Natural killer cell treated with Interleukin-12 subunit alpha and Interleukin-12 subunit beta and Interleukin-15 and Interleukin-18, amount 100 ng/mL, for 72 hours (primary cell): ENCODE measurements around the gene DCBLD1. TPM values are rescaled to one million over a fixed set of nuclear protein-coding genes. Genes with fewer than 3 reads are reported as not detected.

Experiments
- ATAC-seq, 2 donors: fragments of 150-1000 bp; cut with Tn5 transposase in 1 of 2; sonication (Bioruptor Pico), chemical (Tn5 transposase) in 1 of 2; 2 replicates each; pipeline ENCODE4 v1.10.0; 2021
- DNase-seq: peaks from one replicate; pipeline ENCODE4 v3.0.0; 2022; ENCODE audit warnings: low spot score
- H3K27ac Mint-ChIP-seq, 2 donors: 1 replicate in 1 of 2; 2 replicates in 1 of 2; pipeline ENCODE4 v1.8.0; 2022; ENCODE audit warnings: mixed read lengths in 2 of 2, mild to moderate bottlenecking in 1 of 2, moderate library complexity in 1 of 2
- H3K27me3 Mint-ChIP-seq, 2 donors: 1 replicate in 1 of 2; 2 replicates in 1 of 2; pipeline ENCODE4 v1.8.0; 2022; ENCODE audit warnings: mixed read lengths in 2 of 2
- H3K36me3 Mint-ChIP-seq: one replicate; pipeline ENCODE4 v1.8.0; 2022; ENCODE audit warnings: mixed read lengths
- H3K4me1 Mint-ChIP-seq, 2 donors: 1 replicate in 1 of 2; 2 replicates in 1 of 2; pipeline ENCODE4 v1.8.0; 2022; ENCODE audit warnings: low read depth in 2 of 2, mixed read lengths in 2 of 2, mild to moderate bottlenecking in 1 of 2
- H3K4me3 Mint-ChIP-seq: one replicate; pipeline ENCODE4 v1.8.0; 2022; ENCODE audit warnings: mixed read lengths
- H3K9me3 Mint-ChIP-seq: 2 replicates; pipeline ENCODE4 v1.8.0; 2022; ENCODE audit warnings: mixed read lengths
- total RNA-seq, 2 donors: library from RNA; stranded (reverse); gene quantifications; one replicate each; pipeline ENCODE4 v1.2.3, GENCODE V29; 2022

DCBLD1 gene
- total RNA-seq, 2 donors from 2014 or later, result 11.5 to 14.9 TPM

DNA sequence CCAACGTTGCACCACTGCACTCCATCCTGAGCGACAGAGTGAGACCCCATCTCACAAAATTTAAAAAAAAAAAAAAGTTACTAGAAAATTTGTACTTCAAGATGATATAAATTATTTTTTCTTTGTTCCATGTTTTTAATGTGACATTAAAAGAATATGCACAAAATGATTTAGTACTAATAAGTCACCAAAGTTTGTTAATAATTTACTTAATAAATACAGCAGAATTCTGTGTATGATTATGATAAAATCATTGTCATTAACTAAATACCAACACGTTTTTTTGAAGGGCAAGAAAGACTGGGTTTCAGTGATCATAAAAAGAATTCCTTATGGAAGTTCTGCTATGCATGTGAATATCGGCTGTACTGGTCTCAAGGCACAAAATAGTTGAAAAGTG, 91.7 kb downstream of the DCBLD1 start:
- H3K36me3 Mint-ChIP-seq, result peaks cover 20% of the 10 kb centered on the region
- ATAC-seq, result no peak
- DNase-seq, result no peak

DNA sequence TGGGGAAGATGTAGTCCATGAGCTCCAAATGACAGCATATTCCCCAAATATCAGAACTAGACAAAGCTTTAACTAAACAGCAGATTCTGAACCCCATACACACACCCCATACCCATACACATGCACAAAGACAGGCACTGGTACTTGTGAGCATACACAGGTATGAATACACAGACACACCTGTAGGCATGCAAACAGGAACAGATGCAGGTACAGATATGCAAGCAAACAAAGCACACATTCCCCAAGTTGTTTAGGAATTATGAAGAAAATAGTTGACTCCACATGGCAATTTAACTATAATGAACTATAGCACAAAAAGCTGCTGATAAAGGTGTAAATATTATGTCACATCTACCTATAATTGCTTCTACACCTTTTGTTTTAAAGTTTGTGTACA, 103.2 kb downstream of the DCBLD1 start:
- no peak overlapping the region for H3K4me3 Mint-ChIP-seq
- peaks cover 15% of the 10 kb centered on the region for H3K36me3 Mint-ChIP-seq
- H3K9me3 Mint-ChIP-seq, result no peaks in the 10 kb centered on the region
- no peak for DNase-seq
- H3K27ac Mint-ChIP-seq, result no peak overlapping the region
- peaks cover 27 to 33% of the 10 kb centered on the region in 2 donors for H3K4me1 Mint-ChIP-seq
- H3K27me3 Mint-ChIP-seq, result no peaks in the 10 kb centered on the region
- ATAC-seq, result no peak

More for the DNA sequence above, 91.7 kb downstream of the DCBLD1 start:
- Mint-ChIP-seq H3K9me3 (no peaks in the 10 kb centered on the region), H3K27me3 (no peaks in the 10 kb centered on the region), H3K4me1 (peaks cover 10 to 11% of the 10 kb centered on the region in 2 donors), H3K27ac (no peak overlapping the region), H3K4me3 (no peak overlapping the region)

DNA sequence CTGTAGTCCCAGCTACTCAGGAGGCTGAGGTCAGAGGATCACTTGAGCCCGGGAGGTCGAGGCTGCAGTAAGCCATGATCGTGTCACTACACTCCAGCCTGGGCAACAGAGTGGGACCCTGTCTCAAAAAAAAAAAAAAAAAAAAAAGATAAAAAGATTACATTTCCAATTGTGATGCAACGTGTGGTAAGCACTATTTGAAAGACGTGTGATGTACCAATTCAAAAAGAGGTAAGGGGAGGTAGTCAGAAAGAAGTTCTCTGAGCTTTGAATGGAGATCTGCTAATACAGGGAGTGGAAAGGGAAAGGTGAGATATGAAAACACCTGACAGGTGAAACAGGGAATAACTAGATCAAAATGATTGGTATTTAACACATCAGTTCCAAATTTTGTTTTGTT, 108.0 kb downstream of the DCBLD1 start:
- H3K36me3 Mint-ChIP-seq, result peaks cover 8% of the 10 kb centered on the region
- H3K4me1 Mint-ChIP-seq, result peaks cover 14 to 18% of the 10 kb centered on the region in 2 donors
- no peak for DNase-seq
- no peak overlapping the region for H3K27ac Mint-ChIP-seq
- no peak for ATAC-seq
- H3K4me3 Mint-ChIP-seq, result no peak overlapping the region
- H3K27me3 Mint-ChIP-seq, result no peaks in the 10 kb centered on the region
- no peaks in the 10 kb centered on the region for H3K9me3 Mint-ChIP-seq

DNA sequence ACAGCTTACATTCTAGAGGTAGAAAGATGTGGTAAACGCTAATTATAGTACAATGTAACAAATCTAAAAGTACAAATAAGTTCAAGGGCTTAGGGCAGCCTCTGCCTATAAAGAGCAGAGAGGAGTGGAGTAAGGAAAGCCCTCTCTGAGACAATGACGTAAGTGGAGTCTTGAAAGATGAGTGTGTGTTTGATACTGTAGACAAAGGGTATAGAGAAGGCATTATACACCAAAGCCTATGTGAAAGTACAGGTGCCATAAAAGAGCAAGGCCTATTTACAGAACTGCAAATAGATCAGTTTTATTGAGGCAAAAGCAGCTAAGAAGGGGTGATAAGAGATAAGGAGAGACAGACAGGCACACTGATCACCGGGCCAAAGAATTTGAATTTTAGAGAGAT, 108.9 kb downstream of the DCBLD1 start:
- Mint-ChIP-seq H3K36me3 (peaks cover 15% of the 10 kb centered on the region), H3K9me3 (no peaks in the 10 kb centered on the region), H3K27ac (no peak overlapping the region), H3K4me3 (no peak overlapping the region), H3K27me3 (no peaks in the 10 kb centered on the region), H3K4me1 (peaks cover 17 to 24% of the 10 kb centered on the region in 2 donors)
- ATAC-seq (no peak), DNase-seq (no peak)

DNA sequence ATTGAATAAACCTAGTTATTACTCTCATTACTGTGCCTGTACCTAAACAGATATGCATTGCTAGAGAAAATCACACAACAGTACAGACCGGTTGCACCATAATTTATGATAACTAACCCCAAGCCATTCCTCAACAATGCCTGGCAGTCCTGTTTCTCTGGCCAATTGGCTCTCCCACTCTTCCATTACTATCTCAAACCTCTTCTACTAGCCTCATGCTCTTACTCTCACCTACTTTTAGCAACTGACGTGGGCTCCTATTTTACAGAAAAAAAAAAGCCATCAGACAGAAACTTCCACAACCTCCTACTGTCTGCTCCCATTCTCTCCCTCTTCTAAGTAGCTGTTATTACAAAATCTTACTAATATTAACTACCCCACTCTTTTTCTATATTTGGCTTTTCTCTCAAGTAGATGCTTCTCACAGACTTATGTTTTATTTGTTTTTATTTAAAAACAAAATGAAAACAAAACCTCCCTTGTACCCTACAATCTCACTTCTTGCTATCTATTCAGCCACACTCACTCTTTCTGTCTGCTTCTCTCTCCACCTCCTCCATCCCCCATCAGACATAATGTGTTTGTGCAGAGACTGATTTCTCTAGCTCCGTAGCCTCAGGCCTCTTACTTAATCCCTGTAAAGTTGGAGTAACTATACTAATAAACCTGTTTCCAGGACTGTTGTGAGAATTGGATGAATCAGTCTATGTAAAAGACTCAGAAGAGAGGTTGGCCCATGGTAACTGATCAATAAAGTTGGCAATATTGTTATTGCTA, 110.7 kb downstream of the DCBLD1 start:
- Mint-ChIP-seq H3K27ac (no peak overlapping the region), H3K36me3 (peaks cover 22% of the 10 kb centered on the region), H3K9me3 (no peaks in the 10 kb centered on the region), H3K4me3 (no peak overlapping the region), H3K4me1 (peaks cover 14 to 23% of the 10 kb centered on the region in 2 donors), H3K27me3 (no peaks in the 10 kb centered on the region)
- DNase-seq, result no peak
- ATAC-seq, result no peak

DNA sequence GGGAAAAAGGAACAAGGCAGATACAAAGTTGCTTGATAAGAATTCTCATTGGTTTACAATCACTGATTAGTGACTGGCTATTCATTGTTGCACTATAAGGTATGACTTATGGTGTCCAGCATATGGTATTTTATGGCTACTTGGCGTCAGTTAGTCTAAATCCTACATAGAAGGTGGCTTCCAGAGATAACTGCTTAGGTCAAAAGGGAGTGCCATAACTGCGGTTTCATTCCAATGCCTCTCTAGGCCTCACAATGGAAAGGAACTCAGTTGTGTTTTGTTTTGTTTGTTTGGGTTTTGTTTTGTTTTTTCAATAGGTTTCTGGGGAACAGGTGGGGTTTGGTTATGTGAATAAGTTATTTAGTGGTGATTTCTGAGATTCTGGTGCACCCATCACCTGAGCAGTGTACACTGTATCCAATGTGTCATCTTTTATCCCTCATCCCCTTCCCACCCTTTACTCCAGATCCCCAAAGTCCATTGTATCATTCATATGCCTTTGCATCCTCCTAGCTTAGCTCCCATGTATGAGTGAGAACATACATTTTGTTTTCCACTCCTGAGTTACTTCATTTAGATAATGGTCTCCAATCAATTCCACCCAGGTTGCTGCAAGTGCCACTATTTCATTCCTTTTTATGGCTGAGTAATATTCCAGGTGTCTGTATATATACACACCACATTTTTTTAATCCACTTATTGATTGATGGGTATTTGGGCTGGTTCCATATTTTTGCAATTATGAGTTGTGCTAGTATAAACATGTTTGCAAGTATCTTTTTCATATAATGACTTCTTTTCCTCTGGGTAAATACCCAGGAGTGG, 112.8 kb downstream of the DCBLD1 start:
- no peaks in the 10 kb centered on the region for H3K27me3 Mint-ChIP-seq
- DNase-seq (no peak), ATAC-seq (no peak)
- H3K9me3 Mint-ChIP-seq, result no peaks in the 10 kb centered on the region
- H3K36me3 Mint-ChIP-seq, result peaks cover 19% of the 10 kb centered on the region
- no peak overlapping the region for H3K4me3 Mint-ChIP-seq
- H3K27ac Mint-ChIP-seq, result no peak overlapping the region
- peaks cover 27 to 40% of the 10 kb centered on the region in 2 donors for H3K4me1 Mint-ChIP-seq

DNA sequence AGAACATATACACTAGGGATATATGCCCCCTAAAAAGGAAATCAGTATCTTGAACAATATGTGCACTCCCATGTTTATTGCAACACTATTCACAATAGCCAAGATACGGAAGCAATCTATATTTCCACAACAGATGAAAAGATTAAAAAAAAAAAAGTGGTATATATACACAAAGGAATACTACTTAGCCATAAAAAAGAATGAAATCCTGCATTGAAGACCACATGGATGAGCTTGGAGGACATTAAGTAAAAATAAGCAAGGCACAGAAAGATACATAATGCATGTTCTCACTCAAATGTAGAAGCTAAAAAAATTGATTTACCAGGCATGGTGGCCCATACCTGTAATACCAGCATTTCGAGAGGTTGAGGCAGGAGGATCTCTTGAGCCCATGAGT, 115.3 kb downstream of the DCBLD1 start:
- DNase-seq, result no peak
- no peak for ATAC-seq
- peaks cover 40 to 53% of the 10 kb centered on the region in 2 donors for H3K4me1 Mint-ChIP-seq

More for the DNA sequence above, 115.3 kb downstream of the DCBLD1 start:
- H3K27me3 Mint-ChIP-seq, result no peaks in the 10 kb centered on the region
- H3K9me3 Mint-ChIP-seq, result no peaks in the 10 kb centered on the region
- peaks cover 19% of the 10 kb centered on the region for H3K36me3 Mint-ChIP-seq
- no peak overlapping the region for H3K4me3 Mint-ChIP-seq
- peak overlapping the region in 1 of 2 donors; percentile 20 for H3K27ac Mint-ChIP-seq

Other genes starting within 250 kb of the DCBLD1 start
- gene VGLL2, start 217.1 kb upstream of the DCBLD1 start, total RNA-seq, result not detected
- gene ROS1, start 56.7 kb upstream of the DCBLD1 start, total RNA-seq, result not detected
- gene GOPC, start 119.8 kb downstream of the DCBLD1 start, total RNA-seq, result 10 to 100 TPM; 19.0 to 21.6 TPM
- 10 to 100 TPM; 52.7 to 59.1 TPM for gene NUS1, start 192.8 kb downstream of the DCBLD1 start, total RNA-seq